ENCODE measurements around the gene PER1. TPM values are rescaled to one million over a fixed set of nuclear protein-coding genes. Genes with fewer than 3 reads are reported as not detected.

The PER1 gene
- total and polyA plus RNA-seq, 9 of the 15 experiments (the other 6 are each of a cell fraction or from before 2014, with no cell fraction given) = 0.13 to 26.0 (median 3.4) TPM

GRCh38 chr17:8176197-8176940 is 24.2 kb upstream of the PER1 start, which contains the start of gene TMEM107 (continued):
- TF ChIP-seq CC2D1A (IDR thresholded peaks at IDR 0.05) (no peak), HMGN3 (IDR thresholded peaks at IDR 0.05; ENCODE audit: borderline replicate concordance, extremely low read depth, insufficient read length, low read depth, low read length) (peak; percentile 24), PHF21A (IDR thresholded peaks at IDR 0.05; ENCODE audit: borderline replicate concordance, low read depth) (no peak), SMAD4 (CRISPR knock-in tag; conservative IDR thresholded peaks at IDR 0.05) (no peak), PHF8 (IDR thresholded peaks at IDR 0.05; ENCODE audit: borderline replicate concordance, low read length) (peak; percentile 57; the same call in 1 of the 2 replicates), MNT (conservative IDR thresholded peaks at IDR 0.05) (peak in 1 of 2 experiments; percentile 27; a peak in 2 of 4 replicates), KLF1 (tag; IDR thresholded peaks at IDR 0.05) (peak; percentile 82), CSDE1 (IDR thresholded peaks at IDR 0.05) (peak in 1 of 2 experiments; percentile 85; a peak in 2 of 4 replicates), TCF7 (IDR thresholded peaks at IDR 0.05; ENCODE audit: borderline replicate concordance) (no peak), FOXA3 (CRISPR knock-in tag; conservative IDR thresholded peaks at IDR 0.05 in 1 of 2, IDR thresholded peaks at IDR 0.05 in 1 of 2) (no peak), MGA (IDR thresholded peaks at IDR 0.05) (peak; percentile 50; the same call in 1 of the 2 replicates), ZSCAN29 (IDR thresholded peaks at IDR 0.05) (0 out of 2 replicates have a peak, but pooled peaks have one; percentile 61)
- TF ChIP-seq, protein P1, sequence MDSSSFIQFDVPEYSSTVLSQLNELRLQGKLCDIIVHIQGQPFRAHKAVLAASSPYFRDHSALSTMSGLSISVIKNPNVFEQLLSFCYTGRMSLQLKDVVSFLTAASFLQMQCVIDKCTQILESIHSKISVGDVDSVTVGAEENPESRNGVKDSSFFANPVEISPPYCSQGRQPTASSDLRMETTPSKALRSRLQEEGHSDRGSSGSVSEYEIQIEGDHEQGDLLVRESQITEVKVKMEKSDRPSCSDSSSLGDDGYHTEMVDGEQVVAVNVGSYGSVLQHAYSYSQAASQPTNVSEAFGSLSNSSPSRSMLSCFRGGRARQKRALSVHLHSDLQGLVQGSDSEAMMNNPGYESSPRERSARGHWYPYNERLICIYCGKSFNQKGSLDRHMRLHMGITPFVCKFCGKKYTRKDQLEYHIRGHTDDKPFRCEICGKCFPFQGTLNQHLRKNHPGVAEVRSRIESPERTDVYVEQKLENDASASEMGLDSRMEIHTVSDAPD (CRISPR knock-in tag; IDR thresholded peaks at IDR 0.05) = no peak

Data from K562 (cell line).